A673 (cell line): ENCODE measurements around the gene HOXD4. TPM values are rescaled to one million over a fixed set of nuclear protein-coding genes. Genes with fewer than 3 reads are reported as not detected.

Source experiments
- BruUV-seq: library from RNA; stranded (reverse); fragments of 400-500 nt; replicated peaks from 2 replicates; lab custom pipeline; 2021; lab: Mats Ljungman, UMichigan
- CTCF ChIA-PET: fragments of 300-600 bp; sonication (Branson Sonifier 250); formaldehyde crosslinking; loops from one replicate; lab custom pipeline; 2022; ENCODE audit warnings: antibody characterized with exemption; lab: Charles Lee
- POLR2A ChIA-PET: fragments of 300-600 bp; sonication (Branson Sonifier 250); formaldehyde crosslinking; loops from one replicate; lab custom pipeline; 2022; ENCODE audit warnings: antibody characterized with exemption; ENCODE audit not compliant: low non-redundant PET; lab: Charles Lee
- DNase-seq: peaks from one replicate; pipeline ENCODE4 v3.0.0-alpha.2; 2015; ENCODE audit warnings: low spot score
- H3K27ac ChIP-seq: fragments of 200-600 bp; sonication (generic); 2 replicates; pipeline ENCODE4 v1.5.1; 2016; ENCODE audit warnings: mixed run types, low read depth, mild to moderate bottlenecking, mixed read lengths, antibody characterized with exemption, low read length; ENCODE audit not compliant: poor library complexity, severe bottlenecking
- H3K27me3 ChIP-seq: fragments of 200-600 bp; sonication (generic); replicated peaks from 2 replicates; pipeline ENCODE4 v1.6.1; 2017; ENCODE audit warnings: mixed run types, low read depth, mild to moderate bottlenecking, mixed read lengths, antibody characterized with exemption, low read length; ENCODE audit not compliant: insufficient read depth, poor library complexity
- H3K36me3 ChIP-seq: fragments of 200-600 bp; sonication (generic); 2 replicates; pipeline ENCODE4 v1.6.1; 2016; ENCODE audit warnings: mixed run types, mild to moderate bottlenecking, mixed read lengths, antibody characterized with exemption, low read length; ENCODE audit not compliant: insufficient read depth, poor library complexity, severe bottlenecking
- H3K4me1 ChIP-seq: fragments of 200-600 bp; sonication (generic); 2 replicates; pipeline ENCODE4 v1.6.1; 2017; ENCODE audit warnings: mixed run types, mild to moderate bottlenecking, mixed read lengths, antibody characterized with exemption, low read length; ENCODE audit not compliant: insufficient read depth, poor library complexity, severe bottlenecking
- H3K4me3 ChIP-seq: fragments of 200-600 bp; sonication (generic); 2 replicates; pipeline ENCODE4 v1.5.1; 2016; ENCODE audit warnings: low read depth, mixed run types, mild to moderate bottlenecking, mixed read lengths, low read length; ENCODE audit not compliant: poor library complexity, severe bottlenecking
- H3K9me3 ChIP-seq: fragments of 200-600 bp; sonication (generic); 2 replicates; pipeline ENCODE4 v1.6.1; 2016; ENCODE audit warnings: mixed run types, low read depth, mild to moderate bottlenecking, mixed read lengths, antibody characterized with exemption, low read length; ENCODE audit not compliant: poor library complexity, severe bottlenecking
- EZH2 ChIP-seq: fragments of 200-600 bp; sonication (generic); IDR thresholded peaks from 2 replicates; pipeline ENCODE4 v1.6.1; 2017; ENCODE audit warnings: borderline replicate concordance, low read depth, mild to moderate bottlenecking, mixed read lengths, antibody characterized with exemption, low read length; ENCODE audit not compliant: poor library complexity, severe bottlenecking
- intact Hi-C: fragments of 100-400 bp; cut with micrococcal nuclease; formaldehyde crosslinking; loops from one replicate; pipeline ENCODE4 v1.10.0; 2022; ENCODE audit not compliant: unreplicated experiment
- total RNA-seq: library from RNA; stranded (reverse); gene quantifications from 2 replicates; pipeline ENCODE4 v1.2.3, GENCODE V29; 2021
- TF ChIP-seq, protein P1 (sequence below): fragments of 300-800, 200-600 bp; sonication (generic); conservative IDR thresholded peaks from 2 replicates; pipeline ENCODE4 v1.5.1; 2017; ENCODE audit warnings: low read depth, mild to moderate bottlenecking, antibody characterized with exemption, low read length, moderate library complexity, mixed read lengths

Gene HOXD4
- total RNA-seq, 1 experiment from 2014 or later = 30.8 TPM

DNA sequence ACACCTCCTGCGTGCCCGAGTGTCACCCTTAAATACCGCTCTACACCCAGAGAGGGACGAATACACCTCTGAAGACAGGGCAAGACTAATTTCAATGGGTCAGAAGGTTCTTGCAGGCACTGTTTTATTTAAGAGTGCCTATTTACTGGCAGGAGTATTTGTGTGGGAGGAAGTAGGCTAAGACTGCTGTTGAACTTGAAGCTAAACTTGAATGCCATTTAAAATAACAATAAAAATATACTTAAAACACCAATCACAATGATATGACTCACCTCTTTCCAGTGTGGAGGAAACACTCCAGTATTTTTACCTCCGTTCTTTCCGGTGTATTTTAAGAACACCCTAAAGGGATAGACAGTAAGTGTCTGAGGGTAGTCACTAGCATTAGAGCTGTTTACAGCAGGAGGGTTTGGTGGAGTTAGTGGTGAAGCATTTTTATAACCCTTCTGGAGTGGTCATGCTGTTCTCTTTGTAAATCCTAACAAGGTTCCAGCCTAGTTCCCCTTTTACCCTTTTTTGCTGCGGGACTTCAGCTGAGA, 27.5 kb downstream of the HOXD4 start:
- peaks cover 24% of the 10 kb centered on the region for H3K4me1 ChIP-seq
- ChIA-PET POLR2A (no interaction called here), CTCF (interaction anchor here (1.6 kb wide), 1 partner anchor 276 kb away, joined by 3 read pairs; no protein-coding TSS in a partner anchor)
- no peak for DNase-seq
- peak overlapping the region; percentile 50 for H3K4me3 ChIP-seq
- no peaks in the 10 kb centered on the region for H3K27me3 ChIP-seq
- no peak overlapping the region for H3K27ac ChIP-seq
- TF ChIP-seq, protein P1, sequence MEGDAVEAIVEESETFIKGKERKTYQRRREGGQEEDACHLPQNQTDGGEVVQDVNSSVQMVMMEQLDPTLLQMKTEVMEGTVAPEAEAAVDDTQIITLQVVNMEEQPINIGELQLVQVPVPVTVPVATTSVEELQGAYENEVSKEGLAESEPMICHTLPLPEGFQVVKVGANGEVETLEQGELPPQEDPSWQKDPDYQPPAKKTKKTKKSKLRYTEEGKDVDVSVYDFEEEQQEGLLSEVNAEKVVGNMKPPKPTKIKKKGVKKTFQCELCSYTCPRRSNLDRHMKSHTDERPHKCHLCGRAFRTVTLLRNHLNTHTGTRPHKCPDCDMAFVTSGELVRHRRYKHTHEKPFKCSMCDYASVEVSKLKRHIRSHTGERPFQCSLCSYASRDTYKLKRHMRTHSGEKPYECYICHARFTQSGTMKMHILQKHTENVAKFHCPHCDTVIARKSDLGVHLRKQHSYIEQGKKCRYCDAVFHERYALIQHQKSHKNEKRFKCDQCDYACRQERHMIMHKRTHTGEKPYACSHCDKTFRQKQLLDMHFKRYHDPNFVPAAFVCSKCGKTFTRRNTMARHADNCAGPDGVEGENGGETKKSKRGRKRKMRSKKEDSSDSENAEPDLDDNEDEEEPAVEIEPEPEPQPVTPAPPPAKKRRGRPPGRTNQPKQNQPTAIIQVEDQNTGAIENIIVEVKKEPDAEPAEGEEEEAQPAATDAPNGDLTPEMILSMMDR = no peak
- no peak for TF ChIP-seq EZH2
- no TSS peak for BruUV-seq
- intact Hi-C loops = no loop called here
- no peaks in the 10 kb centered on the region for H3K9me3 ChIP-seq
- H3K36me3 ChIP-seq = no peaks in the 10 kb centered on the region

DNA sequence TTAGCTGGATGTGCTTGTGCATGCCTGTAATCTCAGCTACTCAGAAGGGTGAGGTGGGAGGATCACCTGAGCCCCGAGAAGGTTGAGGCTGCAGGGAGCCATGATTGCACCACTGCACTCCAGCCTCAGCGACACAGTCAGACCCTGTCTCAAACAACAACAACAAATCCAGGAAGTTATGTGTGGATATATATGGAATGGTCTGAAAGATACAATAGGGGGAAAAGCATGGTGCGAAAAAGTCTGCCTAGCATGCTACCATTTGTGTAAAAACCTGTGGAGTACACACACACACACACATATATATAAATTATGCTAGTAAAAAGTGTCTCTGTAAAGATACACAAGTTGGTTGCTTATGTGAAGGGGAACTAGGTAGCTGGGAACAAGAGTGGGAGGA, 30.2 kb downstream of the HOXD4 start:
- H3K4me1 ChIP-seq = no peaks in the 10 kb centered on the region
- BruUV-seq = no TSS peak
- no peaks in the 10 kb centered on the region for H3K27me3 ChIP-seq
- no peak for DNase-seq
- H3K9me3 ChIP-seq = no peaks in the 10 kb centered on the region
- H3K4me3 ChIP-seq = no peak overlapping the region
- CTCF ChIA-PET = no interaction called here
- TF ChIP-seq EZH2 = no peak
- TF ChIP-seq, protein P1 = no peak
- POLR2A ChIA-PET = no interaction called here
- no peak overlapping the region for H3K27ac ChIP-seq
- intact Hi-C loops = no loop called here
- H3K36me3 ChIP-seq = no peaks in the 10 kb centered on the region

DNA sequence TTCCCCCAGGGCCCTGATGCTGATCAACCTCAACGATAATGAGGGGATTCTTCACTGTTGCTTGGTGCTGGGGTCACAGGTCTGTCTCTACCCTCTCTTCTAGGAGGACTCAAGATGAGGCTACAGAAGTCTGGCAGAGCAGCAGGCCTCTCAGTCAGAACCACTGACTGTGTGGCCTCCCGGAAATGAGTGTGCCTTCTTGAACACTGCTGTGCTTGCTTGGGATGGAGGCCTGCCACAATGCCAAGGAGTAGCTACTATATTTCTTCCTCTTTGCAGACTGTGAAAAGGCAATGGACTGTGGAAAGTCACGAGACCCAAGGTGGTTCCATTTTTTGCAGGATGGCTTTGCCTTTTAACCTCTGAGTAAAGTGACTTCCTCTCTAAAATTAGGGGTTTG, 31.3 kb downstream of the HOXD4 start:
- no peaks in the 10 kb centered on the region for H3K27me3 ChIP-seq
- H3K4me3 ChIP-seq = no peak overlapping the region
- no peaks in the 10 kb centered on the region for H3K9me3 ChIP-seq
- ChIA-PET CTCF (no interaction called here), POLR2A (no interaction called here)
- no TSS peak for BruUV-seq
- H3K4me1 ChIP-seq = peaks cover 5% of the 10 kb centered on the region
- intact Hi-C loops = no loop called here
- no peak for TF ChIP-seq EZH2
- TF ChIP-seq, protein P1 = no peak
- H3K36me3 ChIP-seq = no peaks in the 10 kb centered on the region
- no peak overlapping the region for H3K27ac ChIP-seq
- no peak for DNase-seq
